AG08396 (cell line): ENCODE data around the gene UBA6.
"Not testable (repeated sequence)": the region's sequence is repeated elsewhere in the genome, so short reads cannot be mapped to it uniquely, and the experiment has no call there.

Source experiments
- DNase-seq: peaks from one replicate; pipeline ENCODE4 v3.0.0; 2012; ENCODE audit warnings: low spot score, mixed read lengths

Gene UBA6

DNA sequence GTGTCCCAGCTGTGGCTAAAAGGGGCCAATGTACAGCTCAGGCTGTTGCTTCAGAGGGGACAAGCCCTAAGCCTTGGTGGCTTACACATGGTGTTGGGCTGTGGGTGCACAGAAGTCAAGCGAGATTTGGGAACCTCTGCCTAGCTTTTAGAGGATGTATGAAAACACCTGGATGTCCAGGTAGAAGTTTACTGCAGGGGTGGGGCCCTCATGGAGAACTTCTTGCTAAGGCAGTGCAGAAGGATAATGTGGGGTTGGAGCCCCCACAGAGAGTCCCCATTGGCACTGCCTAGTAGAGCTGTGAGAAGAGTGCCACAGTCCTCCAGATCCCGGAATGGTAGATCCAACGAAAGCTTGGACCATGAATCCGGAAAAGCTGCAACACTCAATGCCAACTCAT lies 40.5 kb downstream of the UBA6 start:
- DNase-seq = no peak

DNA sequence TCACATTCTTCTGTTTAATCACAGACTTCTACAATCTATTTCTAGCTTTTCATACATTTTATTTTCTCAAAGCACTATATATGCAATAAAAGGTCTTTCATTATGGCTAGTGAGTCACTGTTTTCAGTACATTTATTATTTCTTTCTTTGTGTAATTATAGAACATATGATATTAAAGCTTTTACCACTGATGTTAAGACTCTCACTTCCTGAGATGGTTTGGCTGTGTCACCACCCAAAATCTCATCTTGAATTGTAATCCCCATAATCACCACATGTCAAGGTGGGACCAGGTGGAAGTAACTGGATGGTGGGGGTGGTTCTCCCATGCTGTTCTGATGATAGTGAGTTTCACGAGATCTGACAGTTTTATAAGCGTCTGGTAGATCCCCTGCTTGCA lies 41.9 kb downstream of the UBA6 start:
- no peak for DNase-seq

DNA sequence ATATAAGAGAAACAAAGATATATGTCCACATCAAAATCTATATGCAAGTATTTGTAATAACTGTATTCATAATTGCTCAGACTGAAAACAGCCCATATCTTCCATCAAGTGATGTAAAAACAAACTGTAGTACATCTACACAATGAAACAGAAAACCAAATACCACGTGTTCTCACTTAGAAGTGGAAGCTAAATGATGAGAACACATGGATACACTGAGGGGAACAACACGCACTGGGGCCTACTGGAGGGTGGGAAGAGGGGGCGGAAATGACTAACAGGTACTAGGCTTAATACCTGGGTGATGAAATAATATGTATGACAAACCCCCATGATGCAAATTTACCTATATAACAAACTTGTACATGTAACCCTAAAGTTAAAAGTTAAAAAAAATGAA lies 42.7 kb downstream of the UBA6 start:
- no peak for DNase-seq

DNA sequence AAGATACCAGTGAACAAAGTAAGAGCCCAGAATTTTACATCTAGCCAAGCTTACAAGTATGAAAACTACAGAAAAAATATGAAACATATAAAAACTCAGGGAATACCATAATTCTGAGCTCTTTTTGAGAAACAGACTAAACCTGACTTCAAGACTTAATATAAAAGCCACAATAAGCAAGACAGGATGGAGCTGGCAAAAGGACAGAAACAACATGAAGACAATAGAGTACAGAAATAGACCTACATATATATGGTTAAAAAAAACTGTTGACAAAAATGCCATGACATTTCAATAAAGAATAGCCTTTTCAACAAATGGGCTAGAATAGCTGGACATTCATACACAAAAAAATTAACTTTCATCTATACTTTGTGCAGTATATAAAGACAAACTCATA lies 49.4 kb downstream of the UBA6 start:
- no peak for DNase-seq

DNA sequence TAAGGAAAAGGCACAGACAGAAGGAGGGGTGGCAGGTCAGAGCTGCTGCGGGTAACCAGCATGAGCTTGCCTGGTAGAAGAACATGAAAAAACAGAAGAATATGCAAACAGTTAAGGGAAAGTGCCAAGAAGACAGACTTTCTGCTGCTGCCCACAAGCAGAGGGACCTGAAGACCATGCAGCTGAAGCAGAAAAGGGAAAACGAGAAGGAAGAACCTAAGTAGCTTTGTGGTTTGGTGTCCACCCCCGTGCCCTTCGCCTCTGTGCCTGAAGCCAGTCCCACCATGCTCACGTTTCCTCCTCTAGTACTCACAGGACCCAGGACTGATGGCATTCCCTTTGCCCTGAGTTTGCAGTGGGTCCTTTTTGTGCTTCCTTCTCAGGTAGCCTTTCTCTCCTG lies 62.8 kb downstream of the UBA6 start:
- no peak for DNase-seq

DNA sequence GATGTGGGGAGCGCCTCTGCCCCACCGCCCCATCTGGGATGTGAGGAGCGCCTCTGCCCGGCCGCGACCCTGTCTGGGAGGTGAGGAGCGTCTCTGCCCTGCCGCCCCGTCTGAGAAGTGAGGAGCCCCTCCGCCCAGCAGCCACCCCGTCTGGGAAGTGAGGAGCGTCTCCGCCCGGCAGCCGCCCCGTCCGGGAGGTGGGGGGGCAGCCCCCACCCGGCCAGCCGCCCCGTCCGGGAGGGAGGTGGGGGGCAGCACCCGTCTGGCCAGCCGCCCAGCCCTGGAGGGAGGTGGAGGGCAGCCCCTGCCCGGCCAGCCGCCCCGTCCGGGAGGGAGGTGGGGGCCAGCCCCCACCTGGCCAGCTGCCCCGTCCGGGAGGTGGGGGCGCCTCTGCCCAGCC lies 64.0 kb downstream of the UBA6 start:
- DNase-seq = not testable (repeated sequence)

DNA sequence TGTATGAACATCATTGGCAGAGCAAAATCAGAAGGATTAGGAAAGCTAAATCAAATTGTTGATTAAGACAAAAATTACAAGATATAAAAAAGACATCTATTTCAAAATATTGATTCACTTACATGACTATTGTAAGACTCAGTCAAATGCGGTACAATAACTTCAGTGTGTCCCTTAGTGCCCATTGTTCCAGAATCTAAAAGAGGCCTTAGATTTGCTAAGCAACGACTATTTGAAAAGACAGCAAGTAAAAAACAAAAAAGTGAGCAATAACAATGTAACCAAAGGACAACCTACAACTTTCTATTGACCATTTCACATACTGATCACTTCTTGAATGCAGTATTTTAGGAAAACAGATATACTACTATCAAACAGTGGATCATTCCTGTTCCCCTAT lies 65.6 kb downstream of the UBA6 start:
- no peak for DNase-seq

DNA sequence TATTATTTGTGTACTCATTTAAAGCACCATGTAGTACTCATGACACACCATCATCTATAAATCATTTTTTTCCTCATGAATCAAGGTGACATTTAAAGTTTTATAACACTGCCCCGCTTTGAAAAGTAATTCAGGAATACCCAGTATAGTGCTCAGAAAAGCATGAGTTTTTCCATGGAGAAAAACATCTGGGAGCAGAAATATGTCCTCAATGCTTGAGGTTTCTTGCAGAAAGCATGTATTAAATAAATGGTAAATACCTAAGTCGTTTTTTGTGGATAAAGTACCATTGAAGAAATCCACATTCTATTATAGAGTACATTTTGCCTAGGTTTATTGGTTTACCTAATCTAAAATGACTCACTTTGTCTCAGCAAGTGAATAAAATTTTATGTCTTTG lies 66.2 kb downstream of the UBA6 start:
- DNase-seq = no peak

DNA sequence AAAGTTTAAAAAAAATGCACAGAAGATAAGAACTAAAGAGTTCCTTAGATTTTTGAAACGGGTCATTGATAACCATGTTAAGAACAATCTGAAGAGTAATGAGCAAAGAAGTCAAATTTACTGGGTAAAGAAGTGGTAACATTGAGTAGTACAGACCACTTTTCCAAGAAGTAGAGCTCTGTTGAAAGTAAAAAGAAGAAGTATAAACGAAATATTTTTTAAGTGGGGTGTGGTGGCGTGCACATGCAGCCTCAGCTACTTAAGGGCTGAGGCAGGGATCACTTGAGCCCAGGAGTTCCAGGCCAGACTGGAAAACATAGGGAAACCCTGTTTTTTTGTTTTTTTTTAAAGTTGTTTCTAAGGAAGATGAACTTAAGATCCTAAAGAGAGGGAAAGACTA lies 68.5 kb downstream of the UBA6 start:
- no peak for DNase-seq

DNA sequence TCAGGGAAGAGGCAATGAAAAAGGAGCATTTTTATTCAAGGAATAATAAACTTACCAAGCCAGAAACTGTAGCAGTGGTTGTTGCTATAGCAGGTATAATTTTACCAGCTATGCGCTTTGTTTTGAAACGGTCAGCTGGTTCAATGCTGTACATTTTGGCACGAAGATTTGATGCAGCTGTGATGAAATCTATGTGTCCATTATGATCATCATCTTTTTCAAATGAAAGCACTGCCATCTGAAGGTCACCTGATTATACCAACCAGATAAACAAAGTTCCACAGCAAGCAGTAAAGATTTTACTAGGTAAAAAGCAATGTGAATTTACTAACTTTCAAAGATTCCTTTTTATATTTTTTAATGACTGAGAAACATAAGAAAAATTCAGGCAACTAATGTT lies 76.0 kb downstream of the UBA6 start:
- DNase-seq = no peak

DNA sequence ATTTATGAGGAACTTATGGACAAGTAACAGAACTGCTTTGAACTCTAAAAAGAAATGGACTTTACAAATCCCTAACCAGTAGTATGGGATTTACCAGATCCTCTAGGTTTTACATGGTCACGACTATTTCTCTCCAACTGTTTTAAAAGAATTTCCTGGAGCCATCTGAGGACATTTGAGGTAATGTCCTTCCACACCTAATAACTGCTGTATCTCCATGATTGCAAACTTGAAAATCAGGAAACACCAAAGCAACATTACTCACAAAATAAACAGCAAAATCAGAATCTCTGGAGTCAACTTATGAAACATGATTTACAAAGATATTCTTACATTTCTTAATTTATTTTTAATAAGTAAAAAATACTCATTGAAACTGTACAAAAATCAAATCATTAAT lies 84.5 kb downstream of the UBA6 start:
- no peak for DNase-seq

DNA sequence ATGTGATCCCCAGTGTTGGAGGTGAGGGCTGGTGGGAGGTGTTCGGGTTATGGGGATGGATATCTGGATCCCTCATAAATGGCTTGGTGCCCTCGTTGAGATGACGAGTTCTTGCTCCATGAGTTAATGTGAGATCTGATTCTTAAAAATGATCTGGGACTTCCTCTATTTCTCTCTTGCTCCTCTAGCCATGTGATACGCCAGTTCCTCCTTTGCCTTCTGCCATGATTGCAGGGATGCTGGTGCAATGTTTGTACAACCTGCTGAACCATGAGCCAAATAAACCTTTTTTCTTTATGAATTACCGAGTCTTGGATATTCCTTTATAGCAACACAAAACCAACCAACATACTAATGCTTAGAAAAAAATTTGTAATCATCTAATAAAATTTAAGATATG lies 85.8 kb downstream of the UBA6 start:
- DNase-seq = no peak

DNA sequence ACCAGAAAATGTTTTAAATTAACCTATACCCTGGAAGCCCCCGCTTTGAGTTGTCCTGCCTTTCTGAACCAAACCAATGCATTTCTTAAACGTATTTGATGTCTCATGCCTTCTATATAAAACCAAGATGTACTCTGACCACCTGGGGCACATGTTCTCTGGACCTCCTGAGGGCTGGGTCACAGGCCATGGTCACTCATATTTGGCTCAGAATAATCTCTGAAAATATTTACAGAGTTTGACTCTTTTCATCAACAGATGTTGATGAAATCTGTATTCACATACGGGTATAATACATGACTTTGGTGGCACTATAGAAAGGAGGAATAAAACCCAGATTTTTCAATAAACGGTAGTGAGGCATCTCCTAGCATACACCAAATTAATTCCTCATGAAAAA lies 86.8 kb downstream of the UBA6 start:
- no peak for DNase-seq

DNA sequence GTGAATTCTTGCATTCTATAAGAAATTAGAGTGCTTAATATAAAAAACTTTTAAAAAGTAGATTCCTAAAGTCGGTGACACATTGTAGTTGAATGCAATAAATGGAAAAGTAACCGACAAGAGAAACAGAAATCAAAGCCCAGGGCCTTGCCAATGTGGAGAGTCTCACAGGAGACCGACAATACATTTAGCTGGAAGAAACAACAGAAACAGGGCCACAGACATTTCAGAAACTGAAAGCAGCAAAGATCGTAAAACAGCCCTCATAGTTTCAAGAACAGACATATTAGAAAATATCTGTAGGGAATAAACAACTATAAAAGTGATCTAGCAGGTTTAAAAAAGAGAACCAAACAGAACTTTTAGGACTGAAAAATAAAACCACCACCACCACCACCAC lies 92.9 kb downstream of the UBA6 start:
- DNase-seq = no peak

DNA sequence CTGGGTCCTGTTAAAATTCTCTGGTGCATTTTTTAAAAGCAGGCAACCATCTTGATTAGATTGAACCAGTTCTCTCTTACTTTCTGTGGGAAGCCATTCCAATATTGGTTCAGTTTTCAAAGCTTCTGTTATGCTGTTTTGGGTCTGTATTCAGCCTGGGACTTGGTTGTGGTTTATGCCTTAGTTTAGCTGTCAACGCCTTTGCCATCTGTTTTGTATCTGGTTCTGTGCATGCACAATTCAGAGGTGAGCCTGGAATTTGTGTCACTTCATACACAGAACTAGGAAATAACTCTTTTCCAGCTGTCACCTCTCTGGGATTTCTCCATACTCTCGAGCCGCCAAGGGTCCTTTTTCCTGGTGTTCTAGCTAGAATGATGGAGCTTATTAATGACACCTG lies 96.2 kb downstream of the UBA6 start:
- no peak for DNase-seq

DNA sequence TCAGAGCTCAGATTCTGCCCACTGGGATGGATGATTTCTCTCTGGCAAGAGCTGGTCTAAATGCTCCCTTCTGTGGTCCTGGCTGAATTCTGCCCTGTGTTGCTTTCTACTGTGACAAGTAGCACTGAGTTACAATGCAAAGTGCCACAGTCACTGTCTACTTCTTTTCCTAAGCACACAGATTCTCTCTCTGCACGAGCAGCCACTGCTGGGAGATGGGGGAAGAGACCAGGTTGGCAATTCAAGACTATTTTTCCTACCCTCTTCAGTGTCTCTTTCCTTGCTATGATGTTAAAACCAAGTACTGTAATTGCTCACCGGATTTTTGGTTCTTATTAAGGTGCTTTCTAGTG lies 97.0 kb downstream of the UBA6 start:
- no peak for DNase-seq

DNA sequence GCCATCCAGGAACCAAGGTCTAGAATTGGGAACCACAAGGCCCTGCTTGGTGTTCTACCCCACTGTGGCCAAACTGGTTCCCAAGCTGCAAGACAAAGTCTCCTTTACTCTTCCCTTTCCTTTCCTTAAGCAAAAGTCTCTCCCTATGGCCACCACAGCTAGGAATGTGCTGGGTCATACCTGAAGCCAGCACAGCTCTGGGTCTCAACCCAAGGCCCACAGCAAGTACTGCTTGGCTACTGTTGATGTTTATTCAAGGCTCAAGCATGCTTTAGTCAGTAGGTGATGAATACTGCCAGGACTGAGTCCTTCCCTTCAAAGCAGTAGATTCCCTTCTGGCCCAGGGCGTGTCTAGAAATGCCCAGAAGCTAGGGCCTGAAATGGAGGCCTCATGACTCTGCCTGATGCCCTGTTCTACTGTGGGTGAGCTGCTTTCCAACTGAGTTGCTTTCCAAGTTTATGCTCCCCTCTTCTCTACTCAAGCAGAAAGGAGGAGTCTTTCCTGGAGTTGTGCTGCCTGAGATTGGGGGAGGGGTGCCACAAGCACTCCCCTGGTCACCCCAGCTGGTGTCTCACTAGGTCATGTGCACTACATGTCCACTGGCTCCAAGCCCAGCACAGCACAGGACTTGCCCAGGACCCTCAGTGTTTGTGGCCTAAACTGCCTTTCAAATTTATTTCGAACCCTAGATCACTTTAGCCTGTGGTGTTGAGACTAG lies 97.5 kb downstream of the UBA6 start:
- DNase-seq = no peak

DNA sequence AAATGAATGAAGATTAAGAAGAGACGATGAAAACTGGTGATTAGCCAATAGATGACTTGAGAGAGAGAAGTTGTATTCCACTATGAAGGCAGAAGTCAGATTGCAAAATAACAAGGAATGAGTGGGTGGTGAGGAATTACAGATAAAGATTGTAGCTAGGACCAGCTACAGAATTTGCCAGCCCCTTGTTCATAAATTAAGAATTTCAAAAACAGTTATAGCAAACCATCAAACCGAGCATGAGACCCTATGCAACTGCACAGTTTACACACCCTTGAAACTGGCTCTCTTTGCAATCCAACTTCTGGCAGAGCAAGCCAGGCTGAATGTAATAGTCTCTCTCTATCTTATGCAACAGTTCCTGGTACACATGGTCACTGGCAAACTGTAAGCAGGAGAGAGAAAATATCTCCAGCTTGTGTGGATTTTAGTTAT lies 107.2 kb downstream of the UBA6 start:
- no peak for DNase-seq

DNA sequence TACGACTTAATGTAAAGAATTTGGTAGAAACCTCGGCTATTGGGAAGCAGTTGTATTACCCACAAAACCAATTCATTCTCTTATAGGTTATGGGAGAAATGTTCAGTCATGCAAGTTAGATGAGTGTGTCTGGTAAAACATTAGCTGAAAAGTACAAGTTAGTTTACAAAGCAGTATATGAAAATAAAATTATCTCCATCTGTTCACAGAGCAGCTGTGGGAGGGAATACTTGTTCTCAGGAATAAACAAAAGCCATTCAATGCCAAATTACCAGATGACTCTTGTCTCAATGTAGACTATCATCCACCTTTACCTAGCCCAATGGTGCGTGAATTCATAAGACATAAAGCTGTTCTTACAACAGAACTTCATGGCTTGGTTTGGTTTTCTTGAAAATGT lies 113.8 kb downstream of the UBA6 start:
- DNase-seq = no peak

DNA sequence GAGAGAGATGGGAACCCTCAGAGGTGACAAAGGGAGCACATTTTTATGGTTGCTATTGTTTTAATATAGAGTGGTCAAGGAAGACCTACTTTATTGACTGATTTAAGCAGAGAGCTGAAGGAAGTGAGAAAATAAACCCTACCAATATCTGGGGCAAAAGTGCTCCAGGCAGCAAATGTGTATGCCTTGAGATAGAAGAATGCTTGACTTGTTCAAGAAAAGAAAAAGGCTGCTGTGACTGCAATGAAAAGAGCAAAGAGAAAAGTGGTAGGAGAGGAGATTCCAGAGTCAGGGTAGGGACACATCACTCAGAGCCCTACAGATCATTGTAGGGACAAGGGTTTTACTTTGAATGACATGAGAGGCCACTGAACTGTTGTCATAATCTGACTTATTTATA lies 116.5 kb downstream of the UBA6 start:
- DNase-seq = no peak

DNA sequence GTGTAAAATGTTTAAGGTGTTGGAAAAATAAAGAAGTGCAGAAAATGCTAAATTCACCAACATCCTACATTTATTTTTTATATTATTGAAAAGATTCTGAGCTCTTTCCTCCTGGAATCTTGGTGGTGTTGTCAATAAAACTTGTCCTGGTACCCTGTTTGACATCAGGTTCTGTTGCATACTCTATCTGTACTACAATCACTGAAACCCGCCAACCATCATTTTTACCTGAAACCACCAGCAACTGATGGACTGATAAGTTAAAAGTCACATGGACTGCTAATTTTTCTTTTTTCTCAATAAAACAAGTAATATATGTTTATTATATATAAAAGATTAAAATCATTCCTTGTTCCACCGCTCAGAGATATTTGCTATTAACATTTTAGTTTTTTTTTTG lies 119.0 kb downstream of the UBA6 start:
- DNase-seq = no peak

DNA sequence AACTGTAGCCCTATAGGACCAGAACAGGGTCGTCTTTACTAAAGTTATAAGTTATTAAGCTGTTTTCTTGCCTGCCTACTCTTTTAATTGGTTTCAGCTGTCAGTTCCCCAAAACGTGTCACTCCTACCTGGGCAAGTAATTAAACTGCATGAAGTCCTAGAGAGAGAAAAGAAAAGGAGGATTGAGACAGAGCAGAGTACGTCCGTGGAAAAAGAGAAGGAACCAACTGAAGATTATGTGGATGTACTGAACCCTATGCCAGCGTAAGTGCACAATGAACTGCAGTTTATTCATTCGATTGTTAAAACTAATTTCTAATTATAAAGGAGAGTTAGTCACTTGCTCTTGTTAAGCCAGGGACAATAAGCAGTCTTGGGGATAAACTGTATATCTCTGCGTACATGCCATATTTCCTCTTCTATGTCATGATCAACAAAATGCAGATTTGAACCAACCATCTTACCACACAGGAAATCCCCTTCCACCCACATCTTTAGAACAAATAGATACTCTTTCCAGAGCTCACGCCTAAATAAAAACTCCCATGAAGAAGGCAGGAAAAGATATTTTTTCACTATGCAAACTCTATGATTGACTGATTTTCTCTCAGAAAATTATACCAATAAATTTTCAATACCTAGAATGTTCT lies 119.6 kb downstream of the UBA6 start:
- no peak for DNase-seq

DNA sequence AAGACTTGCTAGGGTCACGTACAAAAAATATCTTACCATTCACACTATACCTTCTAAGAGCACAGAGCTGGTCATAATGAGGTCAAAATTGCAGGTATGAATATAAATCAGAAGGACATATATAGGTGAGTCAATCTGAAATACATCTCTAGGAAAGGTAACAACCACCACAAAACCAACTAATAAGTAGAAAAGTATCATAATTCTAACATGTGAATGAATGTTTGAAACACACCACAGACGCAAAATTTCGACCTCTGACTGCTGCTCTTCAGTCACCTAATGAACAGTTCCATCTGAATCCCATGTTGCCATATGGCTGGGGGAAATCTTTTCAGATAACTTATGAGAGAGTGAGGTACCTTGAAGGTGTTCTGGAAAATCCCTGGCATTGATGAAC lies 120.4 kb downstream of the UBA6 start:
- DNase-seq = no peak

DNA sequence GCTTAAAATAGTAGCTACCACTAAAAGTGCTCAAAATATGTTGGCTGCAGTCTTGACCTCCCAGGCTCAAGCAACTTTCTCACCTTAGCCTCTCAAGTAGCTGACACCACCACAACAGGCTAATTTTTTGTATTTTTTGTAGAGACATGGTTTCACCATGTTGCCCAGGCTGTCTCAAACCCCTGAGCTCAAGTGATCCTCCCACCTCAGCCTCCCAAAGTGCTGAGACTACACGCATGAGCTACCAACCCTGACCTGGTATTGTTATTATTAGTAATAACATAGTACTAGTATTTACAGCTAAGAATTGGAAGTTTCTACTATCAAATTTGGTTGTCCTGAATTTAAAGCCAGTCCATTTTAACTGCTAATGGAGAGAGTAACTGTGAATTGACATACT lies 124.4 kb downstream of the UBA6 start:
- no peak for DNase-seq
